HG02938 (cell line): ENCODE data around the gene APRT.

Experiments
- ATAC-seq: cut with Tn5 transposase; IDR thresholded peaks from one replicate; pipeline ENCODE4 v1.9.1; 2021; ENCODE audit warnings: mild to moderate bottlenecking, moderate library complexity; ENCODE audit not compliant: unreplicated experiment

The APRT gene

GRCh38 chr16:88811769-88812512, at the start of gene APRT:
Gene APRT (minus strand): TSS chr16:88811928. CDS start chr16:88811899, 29 bp downstream.
- ATAC-seq = peak; percentile 60

- no peak for ATAC-seq
Measured at GRCh38 chr16:88861359-88861758, 49.6 kb upstream of the APRT start.

GRCh38 chr16:88859381-88860091, 47.8 kb upstream of the APRT start:
- ATAC-seq = no peak

GRCh38 chr16:88857728-88858339, 46.1 kb upstream of the APRT start:
- no peak for ATAC-seq

GRCh38 chr16:88856828-88857727, 45.4 kb upstream of the APRT start, which contains the start of the genes GALNS and TRAPPC2L:
Gene GALNS (minus strand): TSS chr16:88856947. CDS start chr16:88856877, 70 bp downstream.
Gene TRAPPC2L (plus strand): TSS chr16:88857127. CDS start chr16:88857151, 24 bp downstream.
- peak; percentile 66 for ATAC-seq

- peak; percentile 14 for ATAC-seq
Measured at GRCh38 chr16:88856122-88856827, 44.5 kb upstream of the APRT start.

GRCh38 chr16:88855736-88856121, 44.0 kb upstream of the APRT start:
- ATAC-seq = no peak

- ATAC-seq = no peak
Measured at GRCh38 chr16:88855176-88855575, 43.4 kb upstream of the APRT start.

GRCh38 chr16:88854306-88855111, 42.8 kb upstream of the APRT start:
- no peak for ATAC-seq

GRCh38 chr16:88853325-88853941, 41.7 kb upstream of the APRT start:
- no peak for ATAC-seq

- ATAC-seq = no peak
Measured at GRCh38 chr16:88851616-88852015, 39.9 kb upstream of the APRT start.

GRCh38 chr16:88850531-88851199, 38.9 kb upstream of the APRT start:
- no peak for ATAC-seq

- ATAC-seq = no peak
Measured at GRCh38 chr16:88848557-88848956, 36.8 kb upstream of the APRT start.

GRCh38 chr16:88847654-88848053, 35.9 kb upstream of the APRT start:
- no peak for ATAC-seq

- no peak for ATAC-seq
Measured at GRCh38 chr16:88846088-88846487, 34.4 kb upstream of the APRT start.

GRCh38 chr16:88844419-88845036, 32.8 kb upstream of the APRT start:
- no peak for ATAC-seq

- no peak for ATAC-seq
Measured at GRCh38 chr16:88843256-88843655, 31.5 kb upstream of the APRT start.

- ATAC-seq = no peak
Measured at GRCh38 chr16:88842806-88843205, 31.1 kb upstream of the APRT start.
